PC-3 (cell line): ENCODE results near the gene DVL3. TPM values are rescaled to one million over a fixed set of nuclear protein-coding genes. Genes with fewer than 3 reads are reported as not detected.
A peak's percentile ranks its signal among the peaks of the same experiment; 100 is the strongest.
"Not testable (repeated sequence)": the region's sequence is repeated elsewhere in the genome, so short reads cannot be mapped to it uniquely, and the experiment has no call there.

ENCODE experiments used
- ATAC-seq: fragments of 200-7000 bp; cut with Tn5 transposase; 2 replicates; pipeline ENCODE4 v1.9.1; 2020; ENCODE audit warnings: mild to moderate bottlenecking, moderate library complexity
- BruUV-seq: library from RNA; stranded (reverse); fragments of 400-500 nt; replicated peaks from 2 replicates; lab custom pipeline; 2021; lab: Mats Ljungman, UMichigan
- CTCF ChIA-PET: fragments of 300-600 bp; sonication (Branson Sonifier 250); formaldehyde crosslinking; loops from one replicate; lab custom pipeline; 2022; ENCODE audit warnings: antibody characterized with exemption; lab: Charles Lee
- POLR2A ChIA-PET: fragments of 300-600 bp; sonication (Branson Sonifier 250); formaldehyde crosslinking; loops from one replicate; lab custom pipeline; 2022; ENCODE audit warnings: antibody characterized with exemption; ENCODE audit not compliant: unreplicated experiment; lab: Charles Lee
- DNase-seq: peaks from one replicate; pipeline ENCODE4 v3.0.0-alpha.2; 2015
- H2AFZ ChIP-seq: fragments of 300-600 bp; sonication (generic); 2 replicates; pipeline ENCODE4 v1.6.0; 2016; ENCODE audit warnings: antibody characterized with exemption, low read length
- H3F3A ChIP-seq: fragments of 300-600 bp; sonication (generic); one replicate; pipeline ENCODE4 v1.6.0; 2017; ENCODE audit warnings: antibody characterized with exemption, low read length, control low read depth, mild to moderate bottlenecking; ENCODE audit not compliant: unreplicated experiment
- H3K27ac ChIP-seq: fragments of 300-600 bp; sonication (generic); 2 replicates; pipeline ENCODE4 v1.5.1; 2016; ENCODE audit warnings: mild to moderate bottlenecking, low read length
- H3K27me3 ChIP-seq: fragments of 300-600 bp; sonication (generic); 2 replicates; pipeline ENCODE4 v1.6.1; 2016; ENCODE audit warnings: low read length, mixed read lengths
- H3K36me3 ChIP-seq: fragments of 300-600 bp; sonication (generic); 2 replicates; pipeline ENCODE4 v1.6.1; 2016; ENCODE audit warnings: low read depth, mixed run types, low read length, mixed read lengths
- H3K4me1 ChIP-seq: fragments of 300-600 bp; sonication (generic); 2 replicates; pipeline ENCODE4 v1.5.1; 2016; ENCODE audit warnings: low read length; ENCODE audit not compliant: insufficient read depth
- H3K4me2 ChIP-seq: fragments of 300-600 bp; sonication (generic); 2 replicates; pipeline ENCODE4 v1.6.0; 2016; ENCODE audit warnings: low read length
- H3K4me3 ChIP-seq: fragments of 300-600 bp; sonication (generic); 2 replicates; pipeline ENCODE4 v1.5.1; 2016; ENCODE audit warnings: mild to moderate bottlenecking, low read length, mixed read lengths
- H3K79me2 ChIP-seq: fragments of 300-600 bp; sonication (generic); 2 replicates; pipeline ENCODE4 v1.6.1; 2017; ENCODE audit warnings: low read length, mixed read lengths
- H3K9ac ChIP-seq: fragments of 300-600 bp; sonication (generic); 2 replicates; pipeline ENCODE4 v1.6.0; 2016; ENCODE audit warnings: mild to moderate bottlenecking, low read length
- H3K9me2 ChIP-seq: fragments of 300-600 bp; sonication (generic); replicated peaks from 2 replicates; pipeline ENCODE4 v1.6.1; 2016; ENCODE audit warnings: mixed run types, low read length, mixed read lengths
- H3K9me3 ChIP-seq: fragments of 300-600 bp; sonication (generic); 2 replicates; pipeline ENCODE4 v1.6.1; 2016; ENCODE audit warnings: low read length, mixed read lengths
- H4K20me1 ChIP-seq: fragments of 300-600 bp; sonication (generic); 2 replicates; pipeline ENCODE4 v1.6.1; 2016; ENCODE audit warnings: low read length, mixed read lengths
- CTCF ChIP-seq: fragments of 300-600 bp; sonication (generic); conservative IDR thresholded peaks from 2 replicates; pipeline ENCODE4 v1.5.1; 2017; ENCODE audit warnings: antibody characterized with exemption, low read depth, mild to moderate bottlenecking, low read length
- EZH2 ChIP-seq: fragments of 300-600 bp; sonication (generic); IDR thresholded peaks from one replicate; pipeline ENCODE4 v1.6.1; 2017; ENCODE audit warnings: antibody characterized with exemption, mild to moderate bottlenecking, low read length; ENCODE audit not compliant: unreplicated experiment
- EZH2phosphoT487 ChIP-seq: fragments of 300-600 bp; sonication (generic); IDR thresholded peaks from 2 replicates; pipeline ENCODE4 v1.6.1; 2018; ENCODE audit warnings: mild to moderate bottlenecking, antibody characterized with exemption, low read length, borderline replicate concordance
- intact Hi-C: fragments of 100-400 bp; cut with micrococcal nuclease; formaldehyde crosslinking; loops from 2 replicates; pipeline ENCODE4 v1.9.0; 2023
- total RNA-seq: library from RNA; depleted of rRNA; stranded (reverse); fragments of >200 nt; gene quantifications from 2 replicates; pipeline ENCODE4 v1.2.3, GENCODE V29; 2014

Gene DVL3
- total RNA-seq, 1 experiment from 2014 or later = 50.6 TPM

- TF ChIP-seq EZH2 (no peak), EZH2phosphoT487 (no peak), CTCF (no peak)
- Histone ChIP-seq H3F3A (peaks cover 4% of the 10 kb centered on the region), H3K4me3 (no peak overlapping the region), H3K4me1 (no peaks in the 10 kb centered on the region), H3K9me3 (no peaks in the 10 kb centered on the region), H3K27me3 (no peaks in the 10 kb centered on the region), H3K27ac (no peak overlapping the region), H3K36me3 (peaks cover 11% of the 10 kb centered on the region), H3K9me2 (no peaks in the 10 kb centered on the region), H2AFZ (no peak overlapping the region), H3K4me2 (no peak overlapping the region), H3K79me2 (no peaks in the 10 kb centered on the region), H4K20me1 (no peaks in the 10 kb centered on the region), H3K9ac (no peak overlapping the region)
- DNase-seq (no peak), ATAC-seq (no peak)
- intact Hi-C loops = loop anchor here (5.0 kb wide), 1 partner anchor 39 kb away; the partner anchor contains the start of gene ABCF3
- BruUV-seq = no TSS peak
- POLR2A ChIA-PET = interaction anchor here (0.7 kb wide), 1 partner anchor 37 kb away, joined by 3 read pairs; no protein-coding TSS in a partner anchor
- CTCF ChIA-PET = no interaction called here
Measured at GRCh38 chr3:184148076-184148475, 7.1 kb upstream of the DVL3 start.

GRCh38 chr3:184149123-184149522, 6.1 kb upstream of the DVL3 start:
- ChIA-PET POLR2A (interaction anchor here (0.6 kb wide), 1 partner anchor 48 kb away, joined by 9 read pairs; no protein-coding TSS in a partner anchor), CTCF (no interaction called here)
- BruUV-seq = no TSS peak
- Histone ChIP-seq H3K9ac (no peak overlapping the region), H4K20me1 (no peaks in the 10 kb centered on the region), H3K36me3 (peaks cover under 1% of the 10 kb centered on the region; the same call in 1 of the 2 replicates), H3K9me2 (no peaks in the 10 kb centered on the region), H3K79me2 (no peaks in the 10 kb centered on the region), H3K4me1 (no peaks in the 10 kb centered on the region), H2AFZ (no peak overlapping the region), H3K4me3 (no peak overlapping the region), H3K27me3 (no peaks in the 10 kb centered on the region), H3K9me3 (no peaks in the 10 kb centered on the region), H3F3A (peaks cover 4% of the 10 kb centered on the region), H3K27ac (no peak overlapping the region), H3K4me2 (no peak overlapping the region)
- no peak for TF ChIP-seq EZH2
- TF ChIP-seq CTCF = no peak
- no peak for TF ChIP-seq EZH2phosphoT487
- intact Hi-C loops = loop anchor here (5.0 kb wide), 1 partner anchor 38 kb away; the partner anchor contains the start of gene ABCF3
- DNase-seq (no peak), ATAC-seq (no peak)

- ATAC-seq (peak; percentile 49), DNase-seq (peak; percentile 26)
- H3K9ac ChIP-seq, CTCF ChIA-PET, H3K4me1 ChIP-seq, H3K4me2 ChIP-seq, H3K36me3 ChIP-seq, H3K9me3 ChIP-seq, H3F3A ChIP-seq, H3K27me3 ChIP-seq, H3K4me3 ChIP-seq, H3K79me2 ChIP-seq, H2AFZ ChIP-seq, BruUV-seq, POLR2A ChIA-PET, H3K9me2 ChIP-seq, H4K20me1 ChIP-seq, H3K27ac ChIP-seq: not testable (repeated sequence)
- peak; percentile 38; the same call in 1 of the 2 replicates for TF ChIP-seq CTCF
- intact Hi-C loops = loop anchor here (5.0 kb wide), 1 partner anchor 38 kb away; the partner anchor contains the start of gene ABCF3
Measured at GRCh38 chr3:184149770-184150169, 5.4 kb upstream of the DVL3 start.
